ENCODE measurements around the gene ZNF337. TPM values are rescaled to one million over a fixed set of nuclear protein-coding genes. Genes with fewer than 3 reads are reported as not detected.
"Not testable (repeated sequence)": the region's sequence is repeated elsewhere in the genome, so short reads cannot be mapped to it uniquely, and the experiment has no call there.

Gene ZNF337
- total RNA-seq, 1 donor from 2014 or later, result 16.3 TPM

DNA sequence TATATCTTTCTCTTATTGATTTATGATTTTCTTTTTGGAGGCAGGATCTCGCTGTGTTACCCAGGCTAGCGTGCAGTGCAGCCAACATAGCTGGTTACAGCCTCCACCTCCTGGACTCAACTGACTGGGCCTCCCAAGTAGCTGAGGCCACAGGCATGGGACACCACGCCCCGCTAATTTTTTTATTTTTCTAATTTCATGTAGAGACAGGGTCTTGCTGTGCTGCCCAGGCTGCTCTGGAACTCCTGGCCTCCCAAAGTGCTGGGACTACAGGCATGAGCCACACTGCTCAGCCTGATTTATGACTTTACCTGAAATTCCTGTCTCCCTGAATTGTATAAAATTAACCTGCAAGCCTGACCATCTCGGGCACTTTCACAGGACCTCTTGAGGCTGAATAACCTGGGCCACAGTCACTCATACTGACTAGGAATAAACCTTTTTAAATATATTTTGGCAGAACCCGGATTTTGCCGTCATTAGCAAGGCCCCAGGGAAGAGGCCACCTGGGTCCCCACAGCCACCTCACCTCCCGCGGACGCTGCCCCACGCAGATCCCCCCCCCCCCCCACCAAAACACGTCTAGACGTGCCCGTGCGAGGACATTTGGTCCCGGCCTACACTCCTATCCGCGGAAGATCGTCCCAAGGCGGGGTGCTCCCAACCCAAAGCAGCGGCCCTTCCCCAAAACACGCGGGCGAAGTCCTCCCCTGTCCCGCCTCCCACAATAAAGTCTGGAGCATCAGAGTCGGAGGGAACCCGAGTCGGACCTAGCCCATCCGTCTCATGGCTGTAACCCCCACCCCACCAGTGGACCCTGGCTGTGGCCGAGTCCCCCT, 902 bp downstream of the ZNF337 start:
- no peak for DNase-seq (ENCODE audit: low spot score)

DNA sequence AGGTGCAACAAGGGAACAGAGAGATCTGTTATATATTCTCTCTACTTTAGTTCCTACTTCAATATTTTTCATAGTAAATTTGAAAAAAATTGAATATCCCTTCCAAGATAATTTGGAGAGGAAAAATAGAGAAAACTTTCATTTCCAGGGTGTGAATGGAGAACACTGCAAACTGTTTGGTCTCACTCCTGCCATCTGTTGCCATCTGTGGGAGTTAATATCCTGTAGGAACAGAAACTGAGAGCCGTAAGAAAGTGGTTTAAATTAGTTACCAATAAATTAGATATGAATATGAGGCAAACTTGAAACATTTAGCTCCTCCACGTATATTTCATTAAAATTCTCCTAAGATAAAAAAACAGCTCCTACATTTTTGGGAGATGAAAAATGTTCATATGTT, 4.2 kb downstream of the ZNF337 start:
- DNase-seq (ENCODE audit: low spot score), result no peak

- DNase-seq (ENCODE audit: low spot score), result no peak
Observed at GRCh38 chr20:25690427-25690826, 6.2 kb downstream of the ZNF337 start.

DNA sequence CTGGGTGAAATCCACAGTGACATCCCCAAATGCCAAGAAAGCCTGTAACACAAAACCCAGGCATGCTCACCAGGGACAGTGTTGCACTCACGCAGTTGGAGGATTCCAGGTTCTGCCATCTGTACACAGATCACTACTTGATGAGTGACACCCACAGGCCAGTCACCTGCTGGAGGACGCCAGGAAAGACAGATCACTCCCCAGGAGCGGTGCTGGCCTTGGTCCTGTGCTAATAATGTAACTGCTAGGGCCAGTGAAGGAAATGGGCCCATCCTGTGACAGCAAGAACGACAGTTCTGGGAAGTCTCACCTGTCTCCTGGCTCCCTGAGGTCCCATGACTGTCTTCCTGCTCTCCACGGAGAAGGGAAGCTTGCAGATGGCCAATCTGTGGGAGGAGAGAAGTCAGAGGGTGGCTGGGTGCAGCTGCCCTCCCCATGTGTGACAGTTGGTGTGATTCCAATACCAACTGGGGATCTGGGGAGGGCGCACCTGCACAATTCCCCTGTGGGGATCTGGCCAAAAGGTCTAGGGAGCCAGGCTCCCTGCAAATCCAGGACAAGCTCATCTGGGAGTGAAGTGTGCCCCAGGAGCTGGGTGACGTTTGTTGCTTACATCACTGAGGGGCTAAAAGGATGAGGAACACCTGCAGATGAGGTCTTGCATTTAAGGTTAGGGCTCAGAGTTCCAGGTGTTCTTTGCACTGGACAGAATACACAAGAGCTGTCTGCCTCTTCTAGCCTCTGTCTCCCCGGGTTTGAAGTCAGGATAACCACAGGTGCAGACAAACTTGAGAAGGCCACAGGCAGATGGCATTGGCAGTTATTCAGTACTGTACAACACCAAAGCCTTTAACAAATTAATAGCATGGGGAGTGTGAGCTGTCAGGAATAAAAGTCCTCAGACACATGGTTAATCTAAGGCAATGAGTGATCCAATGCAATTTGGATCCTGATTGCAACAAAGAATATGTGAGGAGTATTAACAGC, 10.3 kb downstream of the ZNF337 start:
- no peak for DNase-seq (ENCODE audit: low spot score)

DNA sequence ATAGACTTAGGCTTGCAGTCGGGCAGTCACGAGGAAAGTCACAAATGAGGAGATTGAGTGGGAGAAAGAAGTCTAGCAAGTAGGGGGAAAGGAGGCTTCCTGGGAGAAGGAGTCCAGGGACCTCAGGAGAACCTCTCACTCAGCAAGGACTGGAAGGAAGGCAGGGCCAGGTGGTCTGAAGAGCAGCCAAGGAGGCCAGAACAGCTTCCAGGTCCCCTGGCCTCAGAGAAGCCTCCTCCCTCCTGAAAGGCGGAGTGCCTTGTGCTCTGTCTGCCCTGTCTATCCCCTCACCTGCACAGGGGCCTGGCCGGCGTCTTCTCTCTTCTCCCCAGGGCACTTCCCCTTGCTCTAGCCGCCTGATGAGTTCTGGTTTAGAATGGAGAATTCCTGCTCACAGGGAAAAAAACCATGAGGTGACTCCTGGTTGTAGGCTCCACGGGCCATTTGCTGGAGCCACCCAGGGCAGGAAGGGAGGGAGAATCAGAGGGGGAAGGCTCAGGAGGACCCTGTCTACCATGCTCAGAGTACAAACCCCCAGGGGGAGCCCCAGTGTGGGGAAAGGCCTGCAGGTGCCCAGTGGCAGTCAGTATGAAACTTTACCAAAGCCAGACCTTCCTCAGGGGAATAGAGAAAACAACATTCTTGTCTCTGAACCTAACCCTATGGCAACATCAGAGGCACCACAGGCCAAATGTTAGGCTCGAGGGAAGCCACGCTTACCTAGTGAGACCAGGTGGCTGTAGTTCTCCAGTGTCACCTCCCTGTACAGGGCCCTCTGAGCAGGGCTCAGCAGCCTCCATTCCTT, 11.2 kb downstream of the ZNF337 start:
- DNase-seq (ENCODE audit: low spot score), result no peak

DNA sequence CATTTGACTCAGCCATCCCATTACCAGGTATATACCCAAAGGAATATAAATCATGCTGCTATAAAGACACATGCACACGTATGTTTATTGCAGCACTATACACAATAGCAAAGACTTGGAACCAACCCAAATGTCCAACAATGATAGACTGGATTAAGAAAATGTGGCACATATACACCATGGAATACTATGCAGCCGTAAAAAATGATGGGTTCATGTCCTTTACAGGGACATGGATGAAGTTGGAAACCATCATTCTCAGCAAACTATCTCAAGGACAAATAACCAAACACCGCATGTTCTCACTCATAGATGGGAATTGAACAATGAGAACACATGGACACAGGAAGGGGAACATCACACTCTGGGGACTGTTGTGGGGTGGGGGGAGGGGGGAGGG, 12.8 kb downstream of the ZNF337 start:
- not testable (repeated sequence) for DNase-seq (ENCODE audit: low spot score)

DNA sequence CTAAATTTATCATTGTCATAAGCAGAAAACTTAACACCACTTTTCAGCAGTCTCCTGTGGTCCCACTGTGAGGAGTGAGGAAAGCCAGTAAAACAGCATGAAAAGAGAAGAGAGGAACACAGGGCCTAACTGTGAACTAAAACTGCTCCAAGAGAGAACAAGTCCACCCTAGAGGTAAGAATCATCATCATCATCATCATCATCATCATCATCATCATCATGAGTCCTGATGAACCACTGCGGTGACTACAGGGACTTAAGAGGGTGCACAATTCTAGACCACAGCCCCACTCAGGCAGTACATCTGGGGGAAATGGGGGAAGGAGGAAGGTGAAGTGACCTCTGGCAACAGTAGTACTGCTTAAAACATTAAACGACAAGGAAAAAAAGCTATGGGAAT, 13.6 kb downstream of the ZNF337 start:
- no peak for DNase-seq (ENCODE audit: low spot score)

- no peak for DNase-seq (ENCODE audit: low spot score)
Observed at GRCh38 chr20:25676164-25676809, 20.4 kb downstream of the ZNF337 start.

GRCh38 chr20:25675161-25675560, 21.5 kb downstream of the ZNF337 start:
- DNase-seq (ENCODE audit: low spot score), result no peak

DNA sequence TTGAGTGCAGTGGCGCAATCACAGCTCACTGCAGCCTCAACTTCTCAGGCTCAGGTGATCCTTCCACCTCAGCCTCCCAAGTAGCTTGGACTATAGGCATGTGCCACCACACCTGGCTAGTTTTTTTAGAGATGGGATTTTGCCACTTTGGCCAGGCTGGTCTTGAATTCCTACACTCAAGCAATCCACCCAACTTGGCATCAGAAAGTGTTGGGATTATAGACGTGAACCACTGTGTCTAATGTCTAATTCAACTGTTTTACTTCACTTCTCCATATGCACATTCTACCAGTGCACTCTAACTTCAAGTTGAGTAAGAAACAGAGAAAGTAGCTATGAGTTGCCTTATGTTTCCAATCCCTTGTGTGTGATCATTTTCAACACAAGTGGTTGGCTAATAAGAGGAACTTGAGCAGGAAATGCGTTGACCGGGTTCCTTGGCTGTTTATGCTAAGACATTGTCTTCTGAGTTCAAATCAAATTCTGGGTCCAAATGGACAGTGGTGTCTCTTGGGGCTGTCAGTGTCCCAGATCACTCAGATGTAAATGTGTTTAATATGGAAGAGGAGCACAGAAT, 23.9 kb downstream of the ZNF337 start:
- no peak for DNase-seq (ENCODE audit: low spot score)

DNA sequence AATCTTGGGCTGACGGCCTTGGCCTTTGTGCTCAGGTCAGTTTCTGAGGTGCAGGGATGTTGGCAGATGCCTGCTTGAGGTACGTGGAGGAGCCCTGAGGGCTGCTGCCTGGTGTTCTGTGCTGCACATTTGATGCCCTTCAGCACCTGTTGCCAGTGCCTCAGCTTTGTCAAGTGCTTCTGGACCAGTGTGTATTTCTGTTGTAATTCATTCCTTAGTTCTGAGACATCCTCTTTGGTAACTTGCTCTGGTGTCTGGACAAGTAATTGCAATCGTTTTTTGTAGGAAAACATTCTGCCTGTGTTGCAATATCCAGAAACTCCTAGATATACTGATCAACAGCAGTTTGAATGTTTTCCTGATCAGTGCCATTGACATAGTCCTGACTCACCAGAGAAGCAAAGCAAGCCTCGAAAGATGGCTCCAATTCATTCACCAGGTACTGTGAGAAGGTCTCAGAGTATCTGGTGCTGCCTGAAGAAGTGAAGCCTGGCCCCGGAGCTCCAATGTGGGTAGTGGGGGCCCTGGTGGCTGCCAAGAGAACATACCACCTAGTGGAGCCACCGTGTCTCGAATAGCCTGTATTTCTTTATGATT, 26.7 kb downstream of the ZNF337 start:
- DNase-seq (ENCODE audit: low spot score), result no peak

DNA sequence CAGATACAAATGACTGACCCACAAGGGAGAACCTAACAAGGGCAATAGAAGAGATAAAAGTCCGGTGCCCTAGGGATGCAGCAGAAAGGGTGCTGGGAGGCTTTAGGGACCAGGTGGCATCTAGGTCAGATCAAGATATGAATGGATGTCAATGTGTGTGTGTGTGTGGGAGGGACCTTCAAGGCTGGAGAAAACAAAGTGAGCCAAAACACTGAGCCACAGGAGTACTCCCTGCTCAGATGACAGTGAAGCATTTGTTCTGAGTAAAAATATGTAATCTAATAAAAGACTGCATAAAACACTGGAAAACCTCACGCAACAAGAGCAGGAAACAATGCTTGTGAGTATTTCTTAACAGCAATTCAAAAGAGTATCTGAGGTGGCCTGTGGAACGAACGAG, 28.2 kb downstream of the ZNF337 start:
- no peak for DNase-seq (ENCODE audit: low spot score)

GRCh38 chr20:25659999-25660398, 36.7 kb downstream of the ZNF337 start:
- no peak for DNase-seq (ENCODE audit: low spot score)

DNA sequence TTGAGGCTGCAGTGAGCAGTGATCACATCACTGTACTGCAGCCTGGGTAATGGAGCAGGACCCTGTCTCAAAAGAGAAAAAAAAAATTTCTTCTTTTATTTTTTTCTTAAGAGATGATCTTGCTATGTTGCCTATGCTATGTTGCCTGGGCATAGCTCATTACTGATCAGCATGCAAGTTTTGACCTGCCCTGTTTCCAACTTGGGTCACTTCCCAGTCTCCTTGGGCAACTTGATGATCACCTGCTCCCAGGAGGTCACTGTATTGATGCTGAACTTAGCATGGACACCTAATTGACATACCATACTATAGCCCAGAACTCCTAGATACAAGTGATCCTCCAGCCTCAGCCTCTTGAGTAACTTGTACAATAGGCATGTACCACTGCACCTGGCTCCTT, 42.2 kb downstream of the ZNF337 start:
- DNase-seq (ENCODE audit: low spot score), result no peak

GRCh38 chr20:25652866-25653265, 43.8 kb downstream of the ZNF337 start:
- not testable (repeated sequence) for DNase-seq (ENCODE audit: low spot score)

GRCh38 chr20:25644814-25645213, 51.8 kb downstream of the ZNF337 start:
- DNase-seq (ENCODE audit: low spot score), result no peak

GRCh38 chr20:25643716-25644115, 52.9 kb downstream of the ZNF337 start:
- no peak for DNase-seq (ENCODE audit: low spot score)

DNA sequence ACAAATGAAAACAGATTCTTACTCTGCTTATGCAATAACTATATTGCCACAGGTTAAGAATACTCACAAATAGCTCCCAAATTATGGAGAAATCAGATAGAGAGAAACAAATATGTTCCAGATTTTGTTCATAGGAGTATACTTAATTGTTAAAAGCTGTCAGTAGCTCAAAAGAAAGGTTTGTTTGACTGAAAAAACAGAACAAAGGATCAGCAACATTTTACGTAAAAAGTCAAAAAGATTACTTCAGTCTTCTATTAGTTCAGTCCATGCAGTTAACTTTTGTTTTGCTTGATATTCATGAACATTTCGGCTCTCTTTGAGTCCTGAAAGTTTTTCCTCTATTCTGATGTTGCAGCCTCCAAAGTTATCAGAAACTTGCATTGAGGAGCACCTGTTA, 59.4 kb downstream of the ZNF337 start:
- DNase-seq (ENCODE audit: low spot score), result no peak

- no peak for DNase-seq (ENCODE audit: low spot score)
Observed at GRCh38 chr20:25632940-25633790, 63.5 kb downstream of the ZNF337 start.

DNA sequence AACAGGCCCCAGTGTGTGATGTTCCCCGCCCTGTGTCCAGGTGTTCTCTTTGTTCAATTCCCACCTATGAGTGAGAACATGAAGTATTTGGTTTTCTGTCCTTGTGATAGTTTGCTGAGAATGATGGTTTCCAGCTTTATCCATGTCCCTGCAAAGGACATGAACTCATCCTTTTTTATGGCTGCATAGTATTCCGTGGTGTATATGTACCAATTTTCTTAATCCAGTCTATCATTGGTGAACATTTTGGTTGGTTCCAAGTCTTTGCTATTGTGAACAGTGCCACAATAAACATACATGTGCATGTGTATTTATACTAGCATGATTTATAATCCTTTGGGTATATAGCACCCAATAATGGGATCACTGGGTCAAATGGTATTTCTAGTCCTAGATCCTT, 66.0 kb downstream of the ZNF337 start:
- not testable (repeated sequence) for DNase-seq (ENCODE audit: low spot score)
